ENCODE data around the gene PIEZO2.
"Not testable (repeated sequence)": the region's sequence is repeated elsewhere in the genome, so short reads cannot be mapped to it uniquely, and the experiment has no call there.

Gene PIEZO2

GRCh38 chr18:10926621-10927161, 222.7 kb downstream of the PIEZO2 start:
- no peak for DNase-seq (ENCODE audit: low read depth)

- no peak for DNase-seq (ENCODE audit: low read depth)
Observed at GRCh38 chr18:10924290-10924689, 225.1 kb downstream of the PIEZO2 start.

- DNase-seq (ENCODE audit: low read depth): no peak
Observed at GRCh38 chr18:10923551-10924070, 225.8 kb downstream of the PIEZO2 start.

GRCh38 chr18:10923141-10923540, 226.2 kb downstream of the PIEZO2 start:
- DNase-seq (ENCODE audit: low read depth): no peak

GRCh38 chr18:10922712-10923111, 226.7 kb downstream of the PIEZO2 start:
- DNase-seq (ENCODE audit: low read depth): not testable (repeated sequence)

GRCh38 chr18:10920309-10920708, 229.1 kb downstream of the PIEZO2 start:
- DNase-seq (ENCODE audit: low read depth): not testable (repeated sequence)

- no peak for DNase-seq (ENCODE audit: low read depth)
Observed at GRCh38 chr18:10919851-10920250, 229.5 kb downstream of the PIEZO2 start.

- no peak for DNase-seq (ENCODE audit: low read depth)
Observed at GRCh38 chr18:10916865-10917264, 232.5 kb downstream of the PIEZO2 start.

- no peak for DNase-seq (ENCODE audit: low read depth)
Observed at GRCh38 chr18:10916387-10916786, 233.0 kb downstream of the PIEZO2 start.

GRCh38 chr18:10915748-10916147, 233.6 kb downstream of the PIEZO2 start:
- not testable (repeated sequence) for DNase-seq (ENCODE audit: low read depth)

- not testable (repeated sequence) for DNase-seq (ENCODE audit: low read depth)
Observed at GRCh38 chr18:10914610-10915009, 234.8 kb downstream of the PIEZO2 start.

- DNase-seq (ENCODE audit: low read depth): no peak
Observed at GRCh38 chr18:10913919-10914318, 235.4 kb downstream of the PIEZO2 start.

GRCh38 chr18:10912790-10913545, 236.4 kb downstream of the PIEZO2 start:
- no peak for DNase-seq (ENCODE audit: low read depth)

- no peak for DNase-seq (ENCODE audit: low read depth)
Observed at GRCh38 chr18:10909724-10910123, 239.6 kb downstream of the PIEZO2 start.

GRCh38 chr18:10908760-10909159, 240.6 kb downstream of the PIEZO2 start:
- DNase-seq (ENCODE audit: low read depth): no peak

GRCh38 chr18:10907749-10908148, 241.6 kb downstream of the PIEZO2 start:
- DNase-seq (ENCODE audit: low read depth): no peak

GRCh38 chr18:10901329-10901728, 248.0 kb downstream of the PIEZO2 start:
- DNase-seq (ENCODE audit: low read depth): no peak

- no peak for DNase-seq (ENCODE audit: low read depth)
Observed at GRCh38 chr18:10900435-10900834, 248.9 kb downstream of the PIEZO2 start.

- DNase-seq (ENCODE audit: low read depth): no peak
Observed at GRCh38 chr18:10899481-10899880, 249.9 kb downstream of the PIEZO2 start.

- DNase-seq (ENCODE audit: low read depth): no peak
Observed at GRCh38 chr18:10898417-10898974, 250.9 kb downstream of the PIEZO2 start.

- no peak for DNase-seq (ENCODE audit: low read depth)
Observed at GRCh38 chr18:10896851-10897250, 252.5 kb downstream of the PIEZO2 start.

GRCh38 chr18:10895976-10896375, 253.4 kb downstream of the PIEZO2 start:
- DNase-seq (ENCODE audit: low read depth): no peak

- DNase-seq (ENCODE audit: low read depth): no peak
Observed at GRCh38 chr18:10894501-10894900, 254.9 kb downstream of the PIEZO2 start.

Measured in stimulated activated CD8-positive, alpha-beta memory T cell treated with anti-CD3 and anti-CD28 coated beads, Interleukin-15, amount 100 ng/mL, for 1 hour (primary cell).